Measurements from ENCODE around the gene POLR2J.

The POLR2J gene

GRCh38 chr7:102434039-102434486 is 44.7 kb downstream of the POLR2J start:
- no peak for DNase-seq

GRCh38 chr7:102433219-102434038 is 45.3 kb downstream of the POLR2J start, which contains the start of gene ORAI2:
Gene ORAI2, plus strand, starts transcription at chr7:102433575. Its CDS starts 5,382 bp downstream, at chr7:102438957.
- no peak for DNase-seq

GRCh38 chr7:102432442-102433218 is 46.1 kb downstream of the POLR2J start:
- no peak for DNase-seq

GRCh38 chr7:102431617-102432298 is 47.0 kb downstream of the POLR2J start:
- peak; percentile 94 for DNase-seq

- DNase-seq: no peak
Observed at GRCh38 chr7:102429141-102429899, 49.4 kb downstream of the POLR2J start.

- DNase-seq: no peak
Observed at GRCh38 chr7:102427019-102427405, 51.7 kb downstream of the POLR2J start.

- DNase-seq: no peak
Observed at GRCh38 chr7:102426268-102427018, 52.3 kb downstream of the POLR2J start.

GRCh38 chr7:102425639-102426267 is 53.0 kb downstream of the POLR2J start:
- DNase-seq: no peak

GRCh38 chr7:102424787-102425218 is 53.9 kb downstream of the POLR2J start:
- no peak for DNase-seq

- no peak for DNase-seq
Observed at GRCh38 chr7:102424129-102424551, 54.6 kb downstream of the POLR2J start.

Data from NCI-H187 treated with DMSO at 0.1 percent for 48 hours (cell line).